ENCODE measurements around the gene ANKRD52. TPM values are rescaled to one million over a fixed set of nuclear protein-coding genes. Genes with fewer than 3 reads are reported as not detected.

ANKRD52 gene
- total and polyA plus RNA-seq, 10 of the 15 experiments (the other 5 are each of a cell fraction or from before 2014, with no cell fraction given): 0.90 to 55.3 (median 16.1) TPM

GRCh38 chr12:56266693-56267442, 8.7 kb upstream of the ANKRD52 start, which contains the start of gene COQ10A (continued):
- peak; percentile 75; the same call in 1 of the 2 replicates for TF ChIP-seq TAF1 (IDR thresholded peaks at IDR 0.05; ENCODE audit: borderline replicate concordance, low read depth, low read length)
- no peak for TF ChIP-seq ZBTB33 (IDR thresholded peaks at IDR 0.05)
- 0 out of 3 replicates have a peak, but pooled peaks of 1 of the 2 experiments have one; percentile 11 for TF ChIP-seq EGR1 (IDR thresholded peaks at IDR 0.05; ENCODE audit: borderline replicate concordance in 1 of 2, low read depth in 2 of 2, low read length in 2 of 2)
- TF ChIP-seq RCOR1 (conservative IDR thresholded peaks at IDR 0.05; ENCODE audit: low read depth, low read length): no peak
- peak in 1 of 2 experiments; percentile 55; a peak in 2 of 4 replicates for TF ChIP-seq BHLHE40 (IDR thresholded peaks at IDR 0.05; ENCODE audit: borderline replicate concordance in 1 of 2, low read depth in 2 of 2, low read length in 1 of 2)
- TF ChIP-seq RAD21 (IDR thresholded peaks at IDR 0.05; ENCODE audit: insufficient read depth, low read depth, low read length): peak; percentile 24; the same call in 1 of the 2 replicates
- peak; percentile 97 for TF ChIP-seq POLR2A (IDR thresholded peaks at IDR 0.05; ENCODE audit: low read depth, low read length)
- TF ChIP-seq E2F4 (IDR thresholded peaks at IDR 0.05; ENCODE audit: low read depth, low read length): no peak
- TF ChIP-seq ZNF24 (IDR thresholded peaks at IDR 0.05): no peak
- TF ChIP-seq IKZF1 (conservative IDR thresholded peaks at IDR 0.05): peak; percentile 91
- no peak for TF ChIP-seq ELK1 (IDR thresholded peaks at IDR 0.05; ENCODE audit: low read depth, low read length)
- no peak for TF ChIP-seq SREBF1 (IDR thresholded peaks at IDR 0.05; ENCODE audit: low read length)
- no peak for TF ChIP-seq MEF2B (IDR thresholded peaks at IDR 0.05; ENCODE audit: partially characterized antibody, poor library complexity, severe bottlenecking)
- no peak for TF ChIP-seq TCF7 (IDR thresholded peaks at IDR 0.05; ENCODE audit: borderline replicate concordance)
- no peak for TF ChIP-seq MTA3 (IDR thresholded peaks at IDR 0.05; ENCODE audit: borderline replicate concordance, low read length)
- peak; percentile 85 for TF ChIP-seq POLR2AphosphoS5 (IDR thresholded peaks at IDR 0.05; ENCODE audit: low read length)
- peak; percentile 82 for TF ChIP-seq SIN3A (IDR thresholded peaks at IDR 0.05; ENCODE audit: low read depth, low read length)
- TF ChIP-seq BMI1 (IDR thresholded peaks at IDR 0.05; ENCODE audit: borderline replicate concordance): peak; percentile 79; the same call in 1 of the 2 replicates
- peak; percentile 81 for TF ChIP-seq HCFC1 (IDR thresholded peaks at IDR 0.05; ENCODE audit: low read length)
- no peak for TF ChIP-seq HDAC6 (IDR thresholded peaks at IDR 0.05; ENCODE audit: unreplicated experiment)
- no peak for TF ChIP-seq EZH2 (IDR thresholded peaks at IDR 0.05; ENCODE audit: borderline replicate concordance, control insufficient read depth, low read depth, low read length)
- peak; percentile 64; the same call in 1 of the 2 replicates for TF ChIP-seq NBN (IDR thresholded peaks at IDR 0.05)
- TF ChIP-seq FOXK2 (IDR thresholded peaks at IDR 0.05): no peak
- TF ChIP-seq MTA2 (IDR thresholded peaks at IDR 0.05; ENCODE audit: low read depth): no peak
- TF ChIP-seq CEBPB (IDR thresholded peaks at IDR 0.05; ENCODE audit: borderline replicate concordance in 1 of 2, low read depth in 2 of 2, low read length in 2 of 2): no peak
- no peak for TF ChIP-seq ZBED1 (IDR thresholded peaks at IDR 0.05; ENCODE audit: borderline replicate concordance)
- no peak for TF ChIP-seq YBX1 (IDR thresholded peaks at IDR 0.05)

All from GM12878 (cell line).